ENCODE data around the gene NSD1.

The NSD1 gene

GRCh38 chr5:177130211-177131018 lies 3.2 kb upstream of the NSD1 start:
- DNase-seq (ENCODE audit: low spot score) = no peak
- in situ Hi-C loops (cut with MboI; ENCODE audit: low pct_unique_long_range_greater_than_20kb, low sequenced_read_pairs, unreplicated experiment) = no loop called here
- TF ChIP-seq CTCF (IDR thresholded peaks at IDR 0.05; ENCODE audit: extremely low read depth, insufficient read depth, missing control alignments) = no peak

DNA sequence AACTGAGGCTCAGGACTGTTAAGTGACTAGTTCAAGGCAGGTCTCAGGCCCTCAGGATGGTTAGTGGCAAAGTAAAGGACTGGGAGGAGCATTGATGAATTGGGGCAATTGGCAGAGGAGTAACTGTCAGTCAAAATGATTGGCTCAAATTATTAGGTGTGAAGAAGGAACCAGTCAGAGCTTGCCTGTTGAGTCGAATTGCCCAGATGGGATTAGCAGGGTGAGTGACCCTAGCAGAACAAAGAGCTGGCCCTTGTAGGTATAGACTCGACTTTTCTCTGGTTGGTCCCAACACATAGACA lies 2.6 kb upstream of the NSD1 start:
- in situ Hi-C loops (cut with MboI; ENCODE audit: low pct_unique_long_range_greater_than_20kb, low sequenced_read_pairs, unreplicated experiment) = no loop called here
- no peak for TF ChIP-seq CTCF (IDR thresholded peaks at IDR 0.05; ENCODE audit: extremely low read depth, insufficient read depth, missing control alignments)
- DNase-seq (ENCODE audit: low spot score) = no peak

GRCh38 chr5:177131352-177132135 lies 2.0 kb upstream of the NSD1 start:
- DNase-seq (ENCODE audit: low spot score) = no peak
- no peak for TF ChIP-seq CTCF (IDR thresholded peaks at IDR 0.05; ENCODE audit: extremely low read depth, insufficient read depth, missing control alignments)
- in situ Hi-C loops (cut with MboI; ENCODE audit: low pct_unique_long_range_greater_than_20kb, low sequenced_read_pairs, unreplicated experiment) = no loop called here

DNA sequence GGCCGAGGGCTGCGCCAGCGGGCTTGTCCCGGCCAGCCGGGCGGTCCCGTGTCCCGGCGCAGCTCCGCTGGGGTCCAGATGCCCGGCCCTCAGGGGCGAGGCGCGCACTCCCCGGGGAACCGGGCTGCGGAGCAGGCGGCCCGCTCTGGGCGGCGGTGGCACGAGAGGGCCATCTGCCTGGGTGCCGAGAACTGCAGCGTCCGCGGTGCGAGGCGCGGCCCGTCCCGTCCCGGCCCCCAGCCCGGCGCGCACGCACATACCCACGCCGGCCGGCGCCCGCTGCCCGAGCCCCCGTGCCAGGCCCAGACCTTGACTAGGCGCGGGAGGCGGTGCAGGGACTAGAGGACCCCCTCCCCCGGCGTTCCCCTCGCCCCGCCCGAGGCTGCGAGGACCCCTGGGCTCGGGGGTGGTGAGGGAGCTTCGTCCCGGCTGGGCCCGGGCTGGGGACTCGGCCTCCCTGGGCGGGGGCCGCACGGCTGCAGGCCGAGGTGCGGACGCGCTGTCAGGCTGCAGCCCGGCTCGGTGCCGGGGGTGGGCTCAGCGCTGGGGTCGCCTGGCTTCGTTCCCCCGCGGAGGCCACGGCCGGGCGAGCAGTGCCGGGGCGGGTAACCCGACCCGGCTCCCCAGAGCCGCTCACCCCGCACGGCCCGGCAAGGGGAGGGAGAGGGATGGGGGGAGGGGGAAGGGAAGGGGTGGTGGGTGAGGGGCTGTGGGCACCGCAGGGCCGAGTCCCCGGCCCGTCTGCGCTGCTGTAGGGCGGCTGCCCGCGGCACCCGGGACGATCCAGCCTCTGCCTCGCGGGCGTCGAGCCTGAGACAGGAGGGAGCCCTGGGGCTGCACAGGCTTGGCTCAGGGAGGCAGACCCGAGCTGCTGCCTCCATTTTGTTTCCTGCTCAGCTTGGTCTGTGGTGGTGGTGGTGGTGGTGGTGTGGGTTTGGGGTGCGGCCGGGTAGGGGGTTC lies 1.2 kb upstream of the NSD1 start:
- in situ Hi-C loops (cut with MboI; ENCODE audit: low pct_unique_long_range_greater_than_20kb, low sequenced_read_pairs, unreplicated experiment) = no loop called here
- TF ChIP-seq CTCF (IDR thresholded peaks at IDR 0.05; ENCODE audit: extremely low read depth, insufficient read depth, missing control alignments) = no peak
- no peak for DNase-seq (ENCODE audit: low spot score)

GRCh38 chr5:177133853-177134696 lies 502 bp downstream of the NSD1 start:
- DNase-seq (ENCODE audit: low spot score) = peak; percentile 71
- in situ Hi-C loops (cut with MboI; ENCODE audit: low pct_unique_long_range_greater_than_20kb, low sequenced_read_pairs, unreplicated experiment) = no loop called here
- no peak for TF ChIP-seq CTCF (IDR thresholded peaks at IDR 0.05; ENCODE audit: extremely low read depth, insufficient read depth, missing control alignments)

Data from GM13977 (cell line).